B cell (primary cell): Measurements from ENCODE around the gene GDE1. TPM values are rescaled to one million over a fixed set of nuclear protein-coding genes. Genes with fewer than 3 reads are reported as not detected.

ENCODE experiments used
- ATAC-seq: fragments of 200-7000 bp; cut with Tn5 transposase; one replicate; pipeline ENCODE4 v1.10.0; 2021; ENCODE audit warnings: low read depth, mild to moderate bottlenecking, moderate number of reproducible peaks, moderate library complexity
- CTCF ChIA-PET: fragments of 350-600 bp; sonication (Branson Sonifier 250); formaldehyde crosslinking; loops from one replicate; lab custom pipeline; 2021; ENCODE audit warnings: antibody characterized with exemption, inconsistent platforms; lab: Charles Lee
- POLR2A ChIA-PET: fragments of 350-600 bp; sonication (Branson Sonifier 250); formaldehyde crosslinking; loops from one replicate; lab custom pipeline; 2021; ENCODE audit warnings: antibody characterized with exemption; lab: Charles Lee
- DNase-seq: peaks from one replicate; pipeline ENCODE4 v3.0.0; 2013
- H2AFZ ChIP-seq: 2 replicates; pipeline ENCODE4 v1.6.1; 2012; ENCODE audit warnings: mild to moderate bottlenecking, low read depth, low read length; ENCODE audit not compliant: insufficient read depth, poor library complexity, severe bottlenecking
- H3K27ac ChIP-seq, 2 donors: 1 replicate in 1 of 2; 2 replicates in 1 of 2; pipeline ENCODE4 v1.5.1; 2012 to 2013; ENCODE audit warnings: low read length in 2 of 2, mild to moderate bottlenecking in 2 of 2, moderate library complexity in 1 of 2
- H3K27me3 ChIP-seq, 4 experiments: fragments of 200-600 bp in 1 of 4; sonication (generic) in 1 of 4; replicated peaks in 1 of 4; 1 replicate in 2 of 4; 2 replicates in 2 of 4; pipeline versions ENCODE4 v1.6.1 to v1.7.0; 2013 to 2016; ENCODE audit warnings: low read length in 3 of 4, mild to moderate bottlenecking in 2 of 4, mixed read lengths in 1 of 4, moderate library complexity in 1 of 4; ENCODE audit not compliant: insufficient read depth in 4 of 4, control insufficient read depth in 3 of 4; ENCODE audit errors: control extremely low read depth in 1 of 4
- H3K36me3 ChIP-seq, 2 experiments: replicated peaks in 1 of 2; 1 replicate in 1 of 2; 2 replicates in 1 of 2; pipeline versions ENCODE4 v1.6.1 to v1.7.1; 2013; ENCODE audit warnings: low read length in 1 of 2; ENCODE audit not compliant: insufficient read depth in 2 of 2, control insufficient read depth in 1 of 2; ENCODE audit errors: control extremely low read depth in 1 of 2, extremely low read depth in 1 of 2
- H3K4me1 ChIP-seq, 2 donors: fragments of 200-600 bp in 1 of 2; sonication (generic) in 1 of 2; 1 replicate in 1 of 2; 2 replicates in 1 of 2; pipeline versions ENCODE4 v1.5.1 to v1.6.1; 2013 to 2017; ENCODE audit warnings: low read length in 2 of 2; ENCODE audit not compliant: control insufficient read depth in 2 of 2, insufficient read depth in 2 of 2
- H3K4me2 ChIP-seq: replicated peaks from 2 replicates; pipeline ENCODE3; 2012; ENCODE audit warnings: mild to moderate bottlenecking, low read depth, low read length; ENCODE audit not compliant: poor library complexity, severe bottlenecking
- H3K4me3 ChIP-seq, 5 experiments: fragments of 200-600 bp in 1 of 5; sonication (generic) in 1 of 5; 1 replicate in 3 of 5; 2 replicates in 2 of 5; pipeline versions ENCODE4 v1.5.1 to v1.7.0; 2011 to 2016; ENCODE audit warnings: low read length in 4 of 5, mild to moderate bottlenecking in 4 of 5, low read depth in 2 of 5, control low read depth in 1 of 5, moderate library complexity in 1 of 5; ENCODE audit not compliant: insufficient read depth in 1 of 5; ENCODE audit errors: control extremely low read depth in 1 of 5, extremely low read depth in 1 of 5
- H3K79me2 ChIP-seq: fragments of 200-600 bp; sonication (generic); one replicate; pipeline ENCODE4 v1.6.0; 2016; ENCODE audit warnings: low read length; ENCODE audit not compliant: control insufficient read depth, insufficient read depth
- H3K9ac ChIP-seq: fragments of 200-600 bp; sonication (generic); 2 replicates; pipeline ENCODE4 v1.6.1; 2017; ENCODE audit warnings: mild to moderate bottlenecking, low read length, moderate library complexity
- H3K9me3 ChIP-seq, 3 donors: one replicate each; pipeline versions ENCODE4 v1.6.1 to v1.7.1; 2013; ENCODE audit warnings: low read length in 2 of 3; ENCODE audit not compliant: control insufficient read depth in 2 of 3, insufficient read depth in 1 of 3; ENCODE audit errors: control extremely low read depth in 1 of 3
- H4K20me1 ChIP-seq: 2 replicates; pipeline ENCODE4 v1.6.0; 2012; ENCODE audit warnings: mild to moderate bottlenecking, low read length; ENCODE audit not compliant: insufficient read depth, control insufficient read depth, poor library complexity, severe bottlenecking
- H3K27ac Mint-ChIP-seq: one replicate; pipeline ENCODE4 v1.8.0; 2021; ENCODE audit warnings: mixed read lengths
- H3K27me3 Mint-ChIP-seq: one replicate; pipeline ENCODE4 v1.8.0; 2021; ENCODE audit warnings: mixed read lengths
- H3K4me1 Mint-ChIP-seq: one replicate; pipeline ENCODE4 v1.8.0; 2021; ENCODE audit warnings: mixed read lengths
- H3K4me3 Mint-ChIP-seq: one replicate; pipeline ENCODE4 v1.8.0; 2021; ENCODE audit warnings: mixed read lengths
- H3K9me3 Mint-ChIP-seq: one replicate; pipeline ENCODE4 v1.8.0; 2022; ENCODE audit warnings: mixed read lengths; ENCODE audit not compliant: insufficient read depth
- CTCF ChIP-seq: fragments of 200-600 bp; IDR thresholded peaks from one replicate; pipeline ENCODE4 v1.8.0; 2022; ENCODE audit warnings: antibody characterized with exemption, mild to moderate bottlenecking
- EZH2 ChIP-seq: IDR thresholded peaks from 2 replicates; pipeline ENCODE4 v1.6.1; 2012; ENCODE audit warnings: borderline replicate concordance, low read depth, mild to moderate bottlenecking, moderate library complexity, low read length; ENCODE audit not compliant: insufficient read depth, poor library complexity, severe bottlenecking
- WGBS: methylation state at CpG from one replicate; pipeline ENCODE4 v1.1.5; 2013; ENCODE audit warnings: missing lambda C conversion rate; ENCODE audit not compliant: insufficient coverage; 5-methylcytosine and 5-hydroxymethylcytosine counted together
- intact Hi-C: fragments of 100-400 bp; cut with micrococcal nuclease; formaldehyde crosslinking; loops from one replicate; pipeline ENCODE4 v1.10.0; 2022
- polyA plus RNA-seq: library from polyadenylated mRNA; depleted of rRNA; stranded (reverse); fragments of >200 nt; gene quantifications from 2 replicates; pipeline ENCODE4 v1.2.3, GENCODE V29; 2012
- total RNA-seq, 2 donors: library from RNA; stranded (reverse); fragments of 120-200 nt in 1 of 2; gene quantifications; 1 replicate in 1 of 2; 2 replicates in 1 of 2; pipeline versions ENCODE4 v1.2.3 to v1.2.4, GENCODE V29; 2013 to 2022

The GDE1 gene
- total and polyA plus RNA-seq, 2 donors (not counting 1 experiment from before 2014, with no cell fraction given) = 10.0 to 25.3 TPM

- intact Hi-C loops = no loop called here
- 100% methylated on average over 1 of the region's 1 CpG for WGBS
Measured at GRCh38 chr16:19490619-19491018, 31.3 kb downstream of the GDE1 start.

GRCh38 chr16:19488213-19488640, 33.7 kb downstream of the GDE1 start:
- H3K27me3 ChIP-seq = no peaks in the 10 kb centered on the region
- no peaks in the 10 kb centered on the region for H3K4me1 Mint-ChIP-seq
- no peak overlapping the region for H3K4me3 ChIP-seq
- no peak overlapping the region for H3K27ac ChIP-seq
- 93% methylated on average over 4 of the region's 4 CpGs for WGBS
- intact Hi-C loops = no loop called here
- no peak overlapping the region for H3K27ac Mint-ChIP-seq
- peaks cover under 1 to 2% of the 10 kb centered on the region in 2 donors for H3K4me1 ChIP-seq
- no peaks in the 10 kb centered on the region for H3K36me3 ChIP-seq
- H3K9ac ChIP-seq = no peak overlapping the region
- H3K27me3 Mint-ChIP-seq = no peaks in the 10 kb centered on the region
- ChIA-PET CTCF (no interaction called here), POLR2A (no interaction called here)
- no peaks in the 10 kb centered on the region for H3K79me2 ChIP-seq
- no peak for DNase-seq
- H3K9me3 Mint-ChIP-seq = no peaks in the 10 kb centered on the region
- peaks cover 0 to 3% (median 0%) of the 10 kb centered on the region in 3 donors for H3K9me3 ChIP-seq
- ATAC-seq = no peak
- no peak overlapping the region for H2AFZ ChIP-seq
- H4K20me1 ChIP-seq = no peaks in the 10 kb centered on the region
- no peak overlapping the region for H3K4me3 Mint-ChIP-seq
- no peak overlapping the region for H3K4me2 ChIP-seq
- TF ChIP-seq EZH2 (no peak), CTCF (no peak)

More at GRCh38 chr16:19490619-19491018, 31.3 kb downstream of the GDE1 start:
- Mint-ChIP-seq H3K9me3 (no peaks in the 10 kb centered on the region), H3K4me1 (peaks cover 11% of the 10 kb centered on the region), H3K4me3 (no peak overlapping the region), H3K27ac (no peak overlapping the region), H3K27me3 (no peaks in the 10 kb centered on the region)
- Histone ChIP-seq H3K9ac (no peak overlapping the region), H3K27me3 (no peaks in the 10 kb centered on the region), H3K36me3 (no peaks in the 10 kb centered on the region), H4K20me1 (no peaks in the 10 kb centered on the region), H3K4me3 (no peak overlapping the region), H2AFZ (no peak overlapping the region), H3K79me2 (no peaks in the 10 kb centered on the region), H3K4me1 (peaks cover 11 to 13% of the 10 kb centered on the region in 2 donors), H3K4me2 (no peak overlapping the region), H3K9me3 (peaks cover 0 to 3% (median 0%) of the 10 kb centered on the region in 3 donors), H3K27ac (no peak overlapping the region)
- CTCF ChIA-PET = no interaction called here
- no peak for TF ChIP-seq EZH2
- no peak for TF ChIP-seq CTCF
- ATAC-seq (no peak), DNase-seq (no peak)
- POLR2A ChIA-PET = no interaction called here
